Fibroblast of skin of right biceps (primary cell): ENCODE results near the gene SLC34A1.
"Not testable (repeated sequence)": the region's sequence is repeated elsewhere in the genome, so short reads cannot be mapped to it uniquely, and the experiment has no call there.

Source experiments
- DNase-seq: peaks from one replicate; pipeline ENCODE4 v3.0.0-alpha.2; 2013

Gene SLC34A1

GRCh38 chr5:177384134-177384533 is at the start of gene SLC34A1:
SLC34A1 (plus strand) TSS chr5:177384434; CDS start chr5:177385742, 1,308 bp downstream.
- no peak for DNase-seq

GRCh38 chr5:177334781-177335700 is 49.2 kb upstream of the SLC34A1 start:
- no peak for DNase-seq

GRCh38 chr5:177335701-177336065 is 48.6 kb upstream of the SLC34A1 start:
- no peak for DNase-seq

GRCh38 chr5:177336112-177336511 is 48.1 kb upstream of the SLC34A1 start:
- DNase-seq = peak; percentile 18

- DNase-seq = no peak
Measured at GRCh38 chr5:177336603-177337494, 47.4 kb upstream of the SLC34A1 start.

- DNase-seq = no peak
Measured at GRCh38 chr5:177338251-177339106, 45.8 kb upstream of the SLC34A1 start.

- DNase-seq = no peak
Measured at GRCh38 chr5:177339107-177339638, 45.1 kb upstream of the SLC34A1 start.

GRCh38 chr5:177343000-177343399 is 41.2 kb upstream of the SLC34A1 start:
- not testable (repeated sequence) for DNase-seq

GRCh38 chr5:177343777-177344176 is 40.5 kb upstream of the SLC34A1 start:
- no peak for DNase-seq

GRCh38 chr5:177344891-177345290 is 39.3 kb upstream of the SLC34A1 start:
- DNase-seq = no peak

GRCh38 chr5:177346820-177347219 is 37.4 kb upstream of the SLC34A1 start:
- no peak for DNase-seq

GRCh38 chr5:177347699-177348098 is 36.5 kb upstream of the SLC34A1 start:
- no peak for DNase-seq

- DNase-seq = no peak
Measured at GRCh38 chr5:177349362-177349647, 34.9 kb upstream of the SLC34A1 start.

- DNase-seq = no peak
Measured at GRCh38 chr5:177349762-177350161, 34.5 kb upstream of the SLC34A1 start.

- DNase-seq = no peak
Measured at GRCh38 chr5:177350776-177351391, 33.4 kb upstream of the SLC34A1 start.

- DNase-seq = peak; percentile 98
Measured at GRCh38 chr5:177351392-177352329, 32.6 kb upstream of the SLC34A1 start, which contains the start of gene LMAN2. LMAN2 (minus strand) TSS chr5:177351668; CDS start chr5:177351647, 21 bp downstream.

GRCh38 chr5:177353093-177353492 is 31.1 kb upstream of the SLC34A1 start:
- DNase-seq = no peak

GRCh38 chr5:177354256-177354655 is 30.0 kb upstream of the SLC34A1 start:
- no peak for DNase-seq

GRCh38 chr5:177354711-177355110 is 29.5 kb upstream of the SLC34A1 start:
- DNase-seq = no peak

GRCh38 chr5:177355162-177355867 is 28.9 kb upstream of the SLC34A1 start:
- DNase-seq = no peak
